ENCODE results near the gene WHRN. TPM values are rescaled to one million over a fixed set of nuclear protein-coding genes. Genes with fewer than 3 reads are reported as not detected.

The WHRN gene
- polyA plus RNA-seq, 1 donor (not counting 4 experiments of a cell fraction or from before 2014, with no cell fraction given): 1.2 TPM

GRCh38 chr9:114524247-114524681, 19.0 kb upstream of the WHRN start:
- Histone ChIP-seq H2AFZ (ENCODE audit: control insufficient read depth, low read length) (no peak overlapping the region), H3K27me3 (ENCODE audit: control insufficient read depth, extremely low read depth, insufficient read depth, low read length) (no peaks in the 10 kb centered on the region), H3K27ac (ENCODE audit: control insufficient read depth, insufficient read depth, low read length) (no peak overlapping the region), H3K36me3 (ENCODE audit: control insufficient read depth in 2 of 2, extremely low read depth in 1 of 2, insufficient read depth in 2 of 2, low read length in 2 of 2) (no peaks in the 10 kb centered on the region), H3K9me3 (ENCODE audit: control insufficient read depth, low read depth, low read length) (no peaks in the 10 kb centered on the region), H3K4me1 (ENCODE audit: control insufficient read depth, extremely low read depth, insufficient read depth, low read length) (peaks cover 3% of the 10 kb centered on the region), H3K9me1 (ENCODE audit: control insufficient read depth, extremely low read depth, insufficient read depth, low read length) (no peaks in the 10 kb centered on the region), H3K4me2 (ENCODE audit: control insufficient read depth, extremely low read depth, insufficient read depth, low read depth, low read length) (no peak overlapping the region), H3K4me3 (ENCODE audit: control insufficient read depth in 2 of 3, extremely low read depth in 1 of 3, insufficient read depth in 2 of 3, low read depth in 1 of 3, low read length in 3 of 3) (no peak overlapping the region), H4K20me1 (ENCODE audit: control insufficient read depth, extremely low read depth, insufficient read depth, low read length) (no peaks in the 10 kb centered on the region), H3K9ac (ENCODE audit: control insufficient read depth, extremely low read depth, insufficient read depth, low read length) (no peak overlapping the region), H3K79me2 (ENCODE audit: control insufficient read depth, insufficient read depth, low read length) (no peaks in the 10 kb centered on the region)
- dilution Hi-C loops (cut with MboI; ENCODE audit: extremely low pct_ligation_motif_present, low sequenced_read_pairs): no loop called here
- no peak for DNase-seq (ENCODE audit: low read depth, low spot score)
- TF ChIP-seq EZH2 (IDR thresholded peaks at IDR 0.05; ENCODE audit: low read length): no peak
- TF ChIP-seq CTCF (optimal IDR thresholded peaks at IDR 0.05 in 1 of 3, IDR thresholded peaks at IDR 0.05 in 1 of 3, conservative IDR thresholded peaks at IDR 0.05 in 1 of 3; ENCODE audit: extremely low read depth in 1 of 3, insufficient read depth in 2 of 3, low read length in 3 of 3): no peak
- no peak for FAIRE-seq

- H3K9ac ChIP-seq (ENCODE audit: control insufficient read depth, extremely low read depth, insufficient read depth, low read length): no peak overlapping the region
- no peaks in the 10 kb centered on the region for H3K79me2 ChIP-seq (ENCODE audit: control insufficient read depth, insufficient read depth, low read length)
- H3K27ac ChIP-seq (ENCODE audit: control insufficient read depth, insufficient read depth, low read length): no peak overlapping the region
- DNase-seq (ENCODE audit: low read depth, low spot score) (no peak), FAIRE-seq (no peak)
- H3K27me3 ChIP-seq (ENCODE audit: control insufficient read depth, extremely low read depth, insufficient read depth, low read length): no peaks in the 10 kb centered on the region
- dilution Hi-C loops (cut with MboI; ENCODE audit: extremely low pct_ligation_motif_present, low sequenced_read_pairs): no loop called here
- peaks cover 3% of the 10 kb centered on the region for H3K4me1 ChIP-seq (ENCODE audit: control insufficient read depth, extremely low read depth, insufficient read depth, low read length)
- H2AFZ ChIP-seq (ENCODE audit: control insufficient read depth, low read length): no peak overlapping the region
- H3K9me1 ChIP-seq (ENCODE audit: control insufficient read depth, extremely low read depth, insufficient read depth, low read length): no peaks in the 10 kb centered on the region
- H3K4me3 ChIP-seq (ENCODE audit: control insufficient read depth in 2 of 3, extremely low read depth in 1 of 3, insufficient read depth in 2 of 3, low read depth in 1 of 3, low read length in 3 of 3): no peak overlapping the region
- H3K4me2 ChIP-seq (ENCODE audit: control insufficient read depth, extremely low read depth, insufficient read depth, low read depth, low read length): no peak overlapping the region
- no peak for TF ChIP-seq EZH2 (IDR thresholded peaks at IDR 0.05; ENCODE audit: low read length)
- no peak for TF ChIP-seq CTCF (optimal IDR thresholded peaks at IDR 0.05 in 1 of 3, IDR thresholded peaks at IDR 0.05 in 1 of 3, conservative IDR thresholded peaks at IDR 0.05 in 1 of 3; ENCODE audit: extremely low read depth in 1 of 3, insufficient read depth in 2 of 3, low read length in 3 of 3)
- H3K9me3 ChIP-seq (ENCODE audit: control insufficient read depth, low read depth, low read length): no peaks in the 10 kb centered on the region
- H4K20me1 ChIP-seq (ENCODE audit: control insufficient read depth, extremely low read depth, insufficient read depth, low read length): no peaks in the 10 kb centered on the region
- H3K36me3 ChIP-seq (ENCODE audit: control insufficient read depth in 2 of 2, extremely low read depth in 1 of 2, insufficient read depth in 2 of 2, low read length in 2 of 2): no peaks in the 10 kb centered on the region
Observed at GRCh38 chr9:114522847-114523246, 17.6 kb upstream of the WHRN start.

Measured in keratinocyte (primary cell).